GM21528 (cell line): ENCODE results near the gene COL12A1.

Experiments
- ATAC-seq: cut with Tn5 transposase; IDR thresholded peaks from one replicate; pipeline ENCODE4 v1.9.1; 2021; ENCODE audit warnings: mild to moderate bottlenecking, moderate library complexity; ENCODE audit not compliant: unreplicated experiment, low FRiP score

Gene COL12A1

DNA sequence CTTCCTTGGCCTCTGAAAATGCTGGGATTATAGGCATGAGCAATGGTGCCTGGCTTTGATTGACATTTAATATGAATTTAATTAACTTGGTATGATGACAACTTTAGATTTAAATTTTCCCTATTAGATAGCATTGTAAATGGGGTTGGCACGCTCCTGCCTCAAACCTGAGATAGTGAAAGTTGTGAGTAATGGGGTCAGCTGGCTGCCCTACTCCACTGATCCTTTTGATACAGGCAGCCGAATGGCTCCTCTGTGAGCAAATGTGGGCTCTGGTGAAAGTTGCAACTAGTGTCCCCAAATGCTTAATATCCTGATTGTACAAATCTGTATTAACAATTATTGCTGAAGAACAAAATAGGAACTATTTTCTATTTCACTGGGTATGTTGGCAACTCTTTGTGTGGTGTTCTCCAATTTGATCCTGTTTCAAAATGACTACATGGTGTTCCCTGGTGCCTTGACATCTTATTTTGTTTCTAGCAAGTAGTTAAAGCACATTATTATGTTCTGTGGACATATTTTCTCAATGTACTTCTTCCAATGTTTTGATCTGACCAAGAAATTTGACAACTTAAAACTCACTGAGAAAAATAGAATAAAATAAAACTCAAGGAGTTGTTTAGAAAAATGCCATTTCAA, 97.4 kb downstream of the COL12A1 start:
- no peak for ATAC-seq

DNA sequence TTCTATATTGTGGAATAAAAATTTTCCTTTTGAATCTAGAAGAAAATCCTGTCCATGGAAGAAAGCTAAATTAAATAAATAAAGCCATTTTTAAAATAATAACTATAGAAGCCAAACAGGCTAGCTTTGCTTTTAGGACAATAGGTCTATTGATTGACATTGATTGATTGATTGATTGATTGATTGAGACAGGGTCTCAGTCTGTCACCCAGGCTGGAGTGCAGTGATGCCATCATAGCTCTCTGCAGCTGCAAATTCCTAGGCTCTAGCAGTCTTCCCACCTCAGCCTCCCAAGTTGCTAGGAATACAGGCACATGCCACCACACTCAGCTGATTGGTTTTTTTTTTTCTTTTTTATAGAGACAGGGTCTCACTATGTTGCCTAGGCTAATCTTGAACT, 97.9 kb downstream of the COL12A1 start:
- ATAC-seq: no peak

DNA sequence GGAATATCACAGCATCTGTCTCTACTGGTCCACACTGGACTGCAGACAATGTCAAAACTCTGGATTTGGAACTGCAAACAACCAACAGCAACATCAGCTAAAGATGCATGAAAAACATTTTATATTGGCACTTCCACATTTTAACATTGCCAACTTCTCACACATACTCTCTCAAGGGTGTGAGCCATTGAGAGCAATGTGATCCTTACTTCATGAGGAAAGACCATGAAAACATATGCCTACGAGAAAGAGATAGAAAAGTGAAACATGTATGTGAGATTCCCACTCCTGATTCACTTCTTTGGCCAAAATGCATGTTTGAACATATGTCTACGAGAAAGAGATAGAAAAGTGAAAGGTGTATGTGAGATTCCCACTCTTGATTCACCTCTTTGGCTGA, 99.4 kb downstream of the COL12A1 start:
- no peak for ATAC-seq

DNA sequence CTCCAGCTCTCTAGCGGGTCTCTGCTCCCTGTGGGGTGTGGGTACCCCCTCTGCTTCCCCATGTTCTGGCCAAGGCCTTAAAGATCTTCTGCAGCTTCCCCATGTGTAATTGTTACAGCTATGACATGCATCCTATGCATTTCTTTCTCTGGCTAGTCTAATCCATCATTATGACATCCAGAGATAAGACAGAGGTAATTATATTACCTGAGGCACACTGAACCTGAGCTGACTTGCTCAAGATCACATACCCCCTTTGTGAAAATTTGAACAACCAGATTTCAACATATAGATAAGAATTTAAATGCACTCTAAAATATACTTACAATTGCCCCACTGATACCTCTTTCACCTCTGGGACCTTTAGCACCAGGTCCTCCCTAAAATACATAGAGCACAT, 102.4 kb downstream of the COL12A1 start:
- no peak for ATAC-seq

DNA sequence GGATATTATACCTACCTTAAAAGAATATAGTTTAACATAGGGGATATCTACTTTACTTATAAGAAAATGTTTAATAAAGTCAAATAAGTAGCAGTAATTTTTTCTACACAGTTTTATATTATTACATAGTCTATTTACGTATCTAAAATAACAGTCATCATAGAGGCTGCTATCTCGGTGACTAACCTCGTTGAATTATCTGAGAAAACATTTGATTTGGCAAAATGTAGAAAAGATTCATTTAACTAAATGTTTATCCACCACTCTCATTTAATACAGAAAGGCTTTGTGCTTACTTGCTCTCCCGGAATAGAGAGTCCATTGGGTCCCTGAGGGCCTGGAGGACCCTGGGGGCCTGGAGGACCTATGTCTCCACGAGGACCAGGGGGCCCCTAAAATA, 103.6 kb downstream of the COL12A1 start:
- no peak for ATAC-seq

DNA sequence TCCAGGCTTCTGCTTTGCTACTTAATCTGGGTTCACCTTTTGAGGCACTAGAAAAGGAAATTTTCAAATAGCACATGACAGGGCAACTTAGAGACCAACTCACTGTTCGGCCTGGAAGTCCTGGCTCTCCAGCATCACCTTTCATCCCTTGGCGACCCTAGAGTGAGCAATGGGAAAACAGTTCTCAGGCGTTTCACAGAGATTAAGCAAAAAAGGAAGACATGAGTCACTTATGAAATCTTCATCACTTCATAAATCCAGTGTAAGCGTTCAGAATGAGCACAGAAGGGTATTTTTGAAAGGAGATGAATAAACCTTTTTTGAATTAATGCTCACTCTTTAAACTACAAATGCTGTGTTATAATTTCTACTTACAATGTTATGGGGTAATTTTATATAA, 104.0 kb downstream of the COL12A1 start:
- no peak for ATAC-seq

DNA sequence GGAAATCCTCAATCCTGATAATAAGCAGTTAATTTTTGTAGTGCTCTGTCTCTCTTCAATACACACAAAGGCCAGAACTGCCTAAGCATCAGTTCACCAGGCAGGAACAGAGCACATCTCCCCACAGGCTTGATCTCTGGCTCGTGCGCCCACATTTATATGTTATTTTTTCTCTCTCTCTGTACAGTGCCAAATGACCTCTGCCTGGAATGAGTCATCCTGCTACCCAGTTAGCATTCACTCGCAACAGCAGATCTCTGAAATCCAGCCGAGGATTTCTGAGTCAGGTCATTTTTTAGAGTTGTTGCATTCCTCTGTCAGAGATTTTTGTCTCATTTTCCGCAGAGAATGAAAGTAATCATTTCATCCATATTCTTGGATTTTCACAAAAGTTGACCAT, 107.1 kb downstream of the COL12A1 start:
- ATAC-seq: no peak

DNA sequence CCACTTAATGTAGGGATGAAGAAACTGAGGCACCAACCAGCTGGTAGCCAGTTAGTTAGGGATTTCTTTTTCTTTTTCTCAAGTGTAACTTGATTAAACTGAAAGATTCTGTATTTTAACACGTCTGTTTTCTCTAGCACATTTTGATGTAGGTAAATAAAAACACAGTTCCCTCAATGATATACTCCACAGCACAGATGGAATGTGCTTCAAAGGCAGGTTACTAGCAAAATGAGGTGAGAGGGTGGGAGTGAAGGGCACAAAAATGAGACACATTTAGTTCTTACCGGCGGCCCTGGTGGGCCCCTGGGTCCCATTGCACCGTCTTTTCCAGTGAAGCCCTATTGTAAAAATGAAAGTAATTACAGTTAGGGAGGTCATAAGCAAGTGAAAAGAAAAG, 108.9 kb downstream of the COL12A1 start:
- no peak for ATAC-seq

DNA sequence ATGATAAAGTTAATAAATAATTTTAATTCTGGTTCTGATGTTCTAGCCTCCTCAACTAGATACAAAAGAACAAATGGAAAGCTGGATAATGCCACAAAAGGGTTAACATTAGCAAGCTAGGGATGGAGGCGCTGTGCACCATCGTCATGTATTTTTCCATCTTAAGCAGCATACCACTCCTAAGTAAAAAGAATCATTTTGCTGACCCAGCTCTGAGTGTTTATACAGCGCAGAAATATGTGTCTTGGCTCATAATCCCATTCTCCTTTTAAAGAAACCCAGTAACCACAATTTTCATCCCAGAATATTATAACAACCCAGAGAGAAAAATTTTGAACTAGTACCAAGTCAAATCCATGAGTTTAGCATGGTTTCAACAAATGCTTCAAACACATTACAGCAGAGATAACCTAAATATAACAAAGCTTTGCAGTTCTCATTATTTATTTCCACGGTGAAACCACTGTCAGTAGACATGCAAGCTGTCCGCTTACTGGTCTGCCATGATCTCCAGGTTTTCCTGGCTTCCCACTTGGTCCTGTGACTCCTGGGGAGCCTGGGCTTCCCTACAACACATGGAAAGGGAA, 111.1 kb downstream of the COL12A1 start:
- no peak for ATAC-seq

DNA sequence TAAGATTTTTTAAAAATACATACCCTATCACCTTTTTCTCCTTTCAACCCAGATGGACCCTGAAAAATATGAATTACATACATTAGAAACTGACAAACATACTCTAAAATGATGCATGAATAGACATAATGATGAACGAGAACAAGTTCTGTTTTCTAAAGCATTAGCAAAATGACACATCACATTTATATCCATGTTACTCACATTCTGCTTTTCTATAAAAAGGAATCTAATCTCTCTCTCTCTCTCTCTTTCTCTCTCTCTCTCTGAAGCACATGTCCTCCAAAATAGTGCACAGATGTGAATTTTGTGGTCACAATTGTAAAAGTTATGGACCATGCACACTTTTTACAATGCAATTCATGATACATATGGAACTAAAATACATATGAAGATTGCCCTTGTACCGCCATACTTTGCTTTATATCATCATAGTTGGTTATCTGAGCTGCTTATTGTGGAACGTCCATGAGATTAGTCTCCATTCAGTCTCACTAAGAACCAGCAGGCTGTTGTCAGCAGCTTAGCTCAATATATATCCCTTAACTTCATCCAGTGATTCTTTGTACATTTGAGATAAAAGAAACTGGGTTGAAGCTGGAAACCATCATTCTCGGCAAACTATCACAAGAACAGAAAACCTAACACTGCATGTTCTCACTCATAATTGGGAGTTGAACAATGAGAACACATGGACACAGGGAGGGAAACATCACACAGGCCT, 114.2 kb downstream of the COL12A1 start:
- no peak for ATAC-seq

DNA sequence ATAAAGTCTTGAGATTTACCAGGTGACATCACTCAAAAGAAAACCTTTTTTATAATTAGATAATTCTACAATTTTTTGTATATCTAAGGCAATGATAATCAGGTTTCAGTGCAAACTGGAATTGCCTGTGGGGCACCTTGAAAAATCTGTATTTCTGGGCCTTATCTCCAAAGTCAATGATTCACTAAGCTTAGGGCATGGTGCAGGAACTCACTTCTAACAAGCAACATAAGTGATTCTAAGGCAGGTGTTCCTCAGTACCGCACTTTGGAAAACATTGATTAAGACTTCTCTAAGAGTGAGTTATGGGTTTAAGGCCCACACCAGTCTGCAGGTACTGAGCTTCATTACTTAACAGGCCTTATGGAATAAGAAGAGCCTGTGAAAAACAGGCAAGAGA, 115.3 kb downstream of the COL12A1 start:
- ATAC-seq: no peak

DNA sequence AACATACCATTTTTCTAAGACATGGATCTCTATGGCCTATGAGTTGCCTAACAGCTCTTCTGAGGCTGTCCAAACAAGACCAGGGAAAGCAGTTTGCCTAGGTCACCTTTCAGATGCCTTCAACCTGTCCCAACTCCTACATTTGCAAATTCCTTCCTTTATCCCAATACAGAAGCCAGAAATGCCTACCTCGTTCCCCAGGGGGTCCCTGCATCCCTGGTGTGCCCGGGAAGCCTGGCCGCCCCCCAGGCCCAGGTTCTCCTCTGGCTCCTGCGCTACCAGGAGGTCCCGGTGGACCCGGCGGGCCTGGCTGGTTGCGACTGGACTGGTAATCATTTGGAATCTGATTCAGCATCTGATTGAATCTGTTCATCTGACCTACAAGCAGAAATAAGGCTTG, 115.9 kb downstream of the COL12A1 start:
- no peak for ATAC-seq

DNA sequence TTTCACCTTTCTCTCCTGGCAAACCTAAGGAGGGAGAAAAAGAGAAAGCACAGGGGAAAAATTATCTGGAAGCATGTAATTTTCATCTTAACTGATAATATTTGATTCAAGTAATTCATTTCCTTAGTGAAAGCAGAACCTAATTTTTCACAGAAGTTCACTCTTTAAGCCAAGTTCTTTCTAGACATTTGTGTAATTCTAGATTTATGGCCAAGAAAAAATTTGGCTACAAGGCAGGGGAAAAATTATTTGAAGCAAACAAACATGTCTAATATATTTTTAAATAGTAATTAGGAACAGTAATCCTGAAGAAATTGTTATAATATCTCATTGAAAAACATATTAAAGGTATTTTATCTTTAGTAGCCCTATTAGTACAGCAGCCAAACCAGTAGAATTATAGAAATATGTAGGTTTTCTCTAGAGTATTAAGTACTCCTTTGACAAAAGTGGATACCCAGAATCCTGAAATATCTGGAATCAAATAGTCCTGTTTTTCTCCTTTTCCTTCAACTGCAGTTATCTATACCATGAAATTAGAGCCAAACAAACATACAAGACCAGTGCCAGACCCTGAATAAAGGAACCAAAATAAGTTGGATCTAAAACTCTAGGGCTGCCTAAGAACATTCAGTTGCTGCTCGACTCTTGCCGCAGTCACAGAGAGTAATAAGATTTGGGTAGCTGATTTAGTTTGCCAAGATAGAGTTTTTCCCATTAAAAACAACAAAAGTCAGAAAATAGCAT, 116.5 kb downstream of the COL12A1 start:
- ATAC-seq: no peak

DNA sequence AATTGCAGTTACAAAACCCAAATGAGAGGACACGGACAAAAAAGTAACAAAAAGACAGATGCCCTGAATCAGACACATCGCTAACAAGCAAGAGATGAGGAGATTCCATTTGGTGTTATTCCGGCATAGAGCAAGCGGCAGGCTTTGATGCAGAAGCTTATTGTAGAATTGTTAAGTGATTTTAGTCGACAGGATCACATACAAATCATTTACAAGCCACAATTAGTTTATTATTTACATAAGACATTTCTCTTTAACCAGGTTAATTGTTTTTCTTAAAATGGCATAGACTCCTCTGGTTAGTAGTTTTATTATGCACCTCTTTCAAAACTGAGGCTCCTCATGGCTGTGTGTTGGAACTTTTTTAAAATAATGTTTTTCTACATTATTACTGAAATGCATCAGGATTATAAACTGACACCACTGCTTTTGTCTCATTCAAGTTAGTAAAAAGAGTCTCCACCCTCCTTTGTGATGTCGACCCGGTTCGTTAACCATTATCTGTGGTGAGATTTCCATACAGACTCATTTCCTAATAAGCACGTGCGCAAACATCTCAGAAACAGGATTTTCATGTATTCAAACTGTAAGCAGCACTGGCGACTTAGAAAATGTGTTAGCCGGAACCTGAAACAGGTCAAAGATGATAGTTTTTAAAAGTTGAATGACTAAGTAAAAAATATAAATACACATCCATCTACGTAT, 119.8 kb downstream of the COL12A1 start:
- no peak for ATAC-seq

DNA sequence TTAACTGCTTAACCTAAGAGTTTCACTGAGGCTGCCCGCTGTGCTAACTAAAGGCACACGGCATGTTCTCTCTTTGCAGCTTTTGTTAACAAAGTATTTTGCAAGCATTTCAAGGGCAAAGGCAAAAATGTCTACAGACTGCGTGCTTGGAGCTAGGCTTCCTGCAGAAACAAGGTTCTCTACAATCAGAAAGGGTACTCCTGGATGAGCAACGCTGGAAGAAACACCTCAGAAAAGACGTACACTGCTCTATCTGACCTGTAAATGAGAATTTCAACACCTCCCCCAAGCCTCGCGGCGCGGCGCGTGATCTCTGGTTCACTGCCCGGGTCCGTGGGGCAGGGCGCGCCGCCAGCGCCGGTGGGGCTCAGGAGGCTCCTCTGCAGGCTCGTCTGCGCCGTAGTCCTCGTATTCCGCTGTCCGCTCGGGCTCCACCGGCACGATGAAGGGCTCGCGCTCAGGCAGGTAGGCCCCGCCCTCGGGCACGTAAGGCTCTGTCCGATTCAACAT, 120.9 kb downstream of the COL12A1 start:
- ATAC-seq: no peak

DNA sequence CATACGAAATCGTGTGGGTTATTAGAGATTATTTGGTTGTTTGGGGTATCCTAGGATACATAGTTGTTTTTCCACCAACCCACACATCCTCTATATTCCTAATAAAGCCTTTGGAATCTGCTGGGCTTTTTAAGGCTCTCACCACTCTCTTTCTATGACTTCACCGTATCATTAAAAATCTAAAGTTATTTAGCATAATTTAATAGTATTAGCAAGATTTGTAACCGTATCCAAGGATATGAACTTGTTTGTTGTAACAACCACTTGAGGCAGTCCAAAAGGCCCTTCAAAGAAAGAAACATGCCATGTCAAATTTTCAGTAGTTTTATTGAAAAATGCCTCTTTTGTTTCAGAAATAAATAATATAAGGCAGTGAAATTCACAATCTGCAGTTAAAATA, 121.8 kb downstream of the COL12A1 start:
- no peak for ATAC-seq

DNA sequence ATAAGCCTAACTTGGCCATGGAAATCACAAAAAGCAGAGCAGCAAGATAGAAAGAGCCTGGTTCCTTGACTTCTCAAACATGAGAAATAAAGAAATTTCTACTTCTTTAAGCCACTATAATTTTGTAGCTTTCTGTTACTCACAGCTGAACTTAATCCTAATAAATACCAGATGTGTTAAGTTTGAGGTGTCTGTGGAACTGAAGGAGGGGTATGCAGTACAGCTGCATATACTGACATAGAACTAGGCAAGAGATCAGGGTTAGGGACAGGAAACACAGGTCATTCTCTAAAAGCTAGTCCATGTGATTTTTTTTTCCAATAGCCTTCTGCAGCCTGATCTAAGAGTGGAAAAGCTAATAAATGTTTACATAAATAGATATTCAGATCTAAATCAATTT, 123.9 kb downstream of the COL12A1 start:
- ATAC-seq: no peak

DNA sequence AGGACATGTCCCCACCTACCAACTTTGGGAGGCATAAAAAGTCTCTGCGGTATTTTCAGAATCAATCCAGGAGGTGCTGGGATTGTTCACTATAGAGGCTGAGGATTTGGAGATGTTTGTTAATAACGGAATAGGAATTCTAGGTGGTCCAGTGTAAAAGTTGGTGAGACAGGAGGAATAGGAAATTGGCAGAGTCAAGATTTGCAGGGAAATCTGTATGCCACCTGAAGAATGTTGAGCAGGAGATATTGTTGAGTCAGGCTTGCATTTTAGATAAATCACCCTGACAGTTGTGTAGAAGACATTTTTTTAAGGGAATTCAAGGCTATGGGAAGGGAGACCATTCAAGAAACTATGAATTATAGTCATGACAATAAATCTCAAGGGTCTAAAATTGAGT, 124.8 kb downstream of the COL12A1 start:
- ATAC-seq: no peak

DNA sequence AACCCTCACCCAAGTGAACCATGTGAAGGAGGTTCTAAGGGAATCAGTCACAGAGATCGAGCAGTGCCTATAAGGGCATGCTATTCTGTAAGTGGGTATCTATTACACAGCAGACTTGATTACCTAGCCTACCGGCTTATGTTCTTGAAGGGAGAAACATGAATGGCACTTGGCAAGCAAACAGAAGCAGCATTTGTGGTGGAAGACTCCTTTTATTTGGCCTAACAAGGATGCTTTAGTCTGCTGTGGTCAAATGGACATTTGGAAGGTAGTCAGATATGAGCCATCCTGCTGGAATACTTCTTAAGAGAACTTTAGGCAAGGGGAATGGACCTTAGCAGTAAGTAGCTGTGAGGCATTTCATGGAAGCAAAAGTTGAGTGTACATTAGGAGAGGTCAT, 126.3 kb downstream of the COL12A1 start:
- ATAC-seq: no peak

DNA sequence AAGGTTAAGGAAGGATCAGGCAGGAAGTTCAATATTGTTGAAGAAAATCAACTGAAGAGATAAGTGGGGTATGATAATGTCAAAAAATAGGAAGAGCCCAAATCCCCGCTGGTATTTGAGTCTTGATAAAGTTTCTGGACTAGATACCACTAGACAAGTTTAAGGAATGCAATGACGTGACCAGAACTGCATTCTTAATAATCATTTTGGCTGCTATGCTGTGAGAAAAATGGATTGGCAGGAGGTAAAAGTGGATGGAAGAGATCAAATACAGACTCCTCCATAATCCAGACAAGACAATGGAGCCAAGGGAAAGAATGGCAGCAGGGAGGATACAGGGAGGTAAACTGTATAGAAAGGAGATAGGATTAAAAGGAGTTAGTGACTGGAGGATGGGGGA, 128.2 kb downstream of the COL12A1 start:
- no peak for ATAC-seq

DNA sequence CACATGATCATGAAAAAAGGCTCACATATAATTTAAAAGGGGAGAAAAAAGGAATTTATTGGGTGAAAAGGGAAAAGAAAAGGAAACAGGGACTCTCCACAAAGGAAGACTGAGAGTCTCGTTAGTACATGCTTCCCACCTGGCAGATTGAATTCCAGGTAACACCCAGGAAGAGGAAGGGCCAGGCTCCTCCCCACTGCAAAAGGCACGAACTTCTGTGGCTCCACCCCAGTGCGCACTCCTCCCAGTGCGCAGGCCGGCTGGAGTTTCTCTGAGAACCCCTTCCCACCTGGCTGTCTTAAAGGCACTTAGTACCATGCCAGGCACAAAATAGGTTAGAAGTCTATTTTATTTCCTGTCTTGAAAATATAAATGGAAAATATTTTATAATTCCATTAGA, 129.8 kb downstream of the COL12A1 start:
- no peak for ATAC-seq
